GM19035 (cell line): ENCODE data around the gene MPHOSPH9.

ENCODE experiments used
- ATAC-seq: cut with Tn5 transposase; IDR thresholded peaks from one replicate; pipeline ENCODE4 v1.9.1; 2021; ENCODE audit not compliant: unreplicated experiment

MPHOSPH9 gene

GRCh38 chr12:123150275-123150743, 82.6 kb downstream of the MPHOSPH9 start:
- peak; percentile 29 for ATAC-seq

- ATAC-seq = no peak
These were observed 83.3 kb downstream of the MPHOSPH9 start for GRCh38 chr12:123149501-123150274.

GRCh38 chr12:123149088-123149487, 83.9 kb downstream of the MPHOSPH9 start:
- no peak for ATAC-seq

GRCh38 chr12:123148655-123149054, 84.3 kb downstream of the MPHOSPH9 start:
- no peak for ATAC-seq

- no peak for ATAC-seq
These were observed 84.7 kb downstream of the MPHOSPH9 start for GRCh38 chr12:123148223-123148622.

GRCh38 chr12:123145211-123145610, 87.7 kb downstream of the MPHOSPH9 start:
- no peak for ATAC-seq

GRCh38 chr12:123143736-123144461, 89.0 kb downstream of the MPHOSPH9 start:
- no peak for ATAC-seq

GRCh38 chr12:123142921-123143735, 89.8 kb downstream of the MPHOSPH9 start:
- no peak for ATAC-seq

- no peak for ATAC-seq
These were observed 90.5 kb downstream of the MPHOSPH9 start for GRCh38 chr12:123142518-123142840.

GRCh38 chr12:123141615-123142517, 91.1 kb downstream of the MPHOSPH9 start:
- ATAC-seq = no peak

GRCh38 chr12:123140676-123141614, 92.0 kb downstream of the MPHOSPH9 start:
- ATAC-seq = no peak

GRCh38 chr12:123139926-123140675, 92.8 kb downstream of the MPHOSPH9 start:
- ATAC-seq = no peak

GRCh38 chr12:123135688-123136087, 97.3 kb downstream of the MPHOSPH9 start:
- ATAC-seq = no peak

- no peak for ATAC-seq
These were observed 98.1 kb downstream of the MPHOSPH9 start for GRCh38 chr12:123134826-123135225.

- ATAC-seq = no peak
These were observed 98.7 kb downstream of the MPHOSPH9 start for GRCh38 chr12:123134271-123134671.

- no peak for ATAC-seq
These were observed 99.2 kb downstream of the MPHOSPH9 start for GRCh38 chr12:123133701-123134100.

GRCh38 chr12:123132951-123133619, 99.9 kb downstream of the MPHOSPH9 start:
- no peak for ATAC-seq

GRCh38 chr12:123131879-123132402, 101.0 kb downstream of the MPHOSPH9 start:
- ATAC-seq = no peak
